SK-N-SH (cell line): Measurements from ENCODE around the gene SOCS2.

Source experiments
- CHD2 ChIP-seq: fragments of 150-350 bp; IDR thresholded peaks from 2 replicates; pipeline ENCODE4 v1.6.1; 2018; ENCODE audit warnings: low read length; ENCODE audit not compliant: partially characterized antibody
- CTCF ChIP-seq: fragments of 200-600 bp; sonication (generic); IDR thresholded peaks from 2 replicates; pipeline ENCODE4 v1.6.1; 2017; ENCODE audit warnings: antibody characterized with exemption, mild to moderate bottlenecking, moderate library complexity
- EP300 ChIP-seq, 2 experiments: IDR thresholded peaks; 2 replicates each; pipeline versions ENCODE4 v1.4.0 to v1.6.1; 2012; ENCODE audit warnings: borderline replicate concordance in 1 of 2, low read depth in 1 of 2, low read length in 1 of 2
- EZH2phosphoT487 ChIP-seq: fragments of 200-600 bp; sonication (generic); IDR thresholded peaks from 2 replicates; pipeline ENCODE4 v1.6.1; 2017; ENCODE audit warnings: low read depth, mixed run types, mild to moderate bottlenecking, antibody characterized with exemption, moderate library complexity, borderline replicate concordance
- FOSL2 ChIP-seq: IDR thresholded peaks from 2 replicates; pipeline ENCODE4 v1.4.0; 2012; ENCODE audit warnings: low read depth, mild to moderate bottlenecking, moderate library complexity, borderline replicate concordance
- FOXM1 ChIP-seq: IDR thresholded peaks from 2 replicates; pipeline ENCODE4 v1.4.0; 2012; ENCODE audit warnings: low read depth, mild to moderate bottlenecking
- MAX ChIP-seq: IDR thresholded peaks from 2 replicates; pipeline ENCODE4 v1.4.0; 2012; ENCODE audit warnings: low read depth
- NFIC ChIP-seq: IDR thresholded peaks from 2 replicates; pipeline ENCODE4 v1.4.0; 2012; ENCODE audit warnings: borderline replicate concordance
- PBX3 ChIP-seq: IDR thresholded peaks from 2 replicates; pipeline ENCODE4; 2012
- POLR2AphosphoS5 ChIP-seq: IDR thresholded peaks from 2 replicates; pipeline ENCODE4 v1.6.1; 2012; ENCODE audit warnings: low read depth, low read length
- REST ChIP-seq: IDR thresholded peaks from 2 replicates; pipeline ENCODE4 v1.6.1; 2012; ENCODE audit warnings: mild to moderate bottlenecking, low read depth, low read length, moderate library complexity
- SMC3 ChIP-seq: IDR thresholded peaks from 2 replicates; pipeline ENCODE4 v1.6.1; 2012; ENCODE audit warnings: low read depth, low read length, improper control_type of control experiment

- TF ChIP-seq CTCF (no peak), REST (no peak), POLR2AphosphoS5 (no peak), PBX3 (no peak), FOSL2 (no peak), MAX (no peak), SMC3 (no peak), EP300 (IDR thresholded peaks at IDR 0.05; ENCODE audit: borderline replicate concordance in 1 of 2, low read depth in 1 of 2, low read length in 1 of 2) (no peak), CHD2 (no peak), FOXM1 (no peak), EZH2phosphoT487 (no peak), NFIC (no peak)
Measured at GRCh38 chr12:93603762-93604161, 31.3 kb downstream of the SOCS2 start.
